Stimulated activated CD4-positive, alpha-beta T cell treated with anti-CD3 and anti-CD28 coated beads, Interleukin-4, amount 100 ng/mL, for 1 hour (primary cell): ENCODE results near the gene RSPH1.

Experiments
- DNase-seq: peaks from one replicate; pipeline ENCODE4 v3.0.0-alpha.2; 2020

The RSPH1 gene

DNA sequence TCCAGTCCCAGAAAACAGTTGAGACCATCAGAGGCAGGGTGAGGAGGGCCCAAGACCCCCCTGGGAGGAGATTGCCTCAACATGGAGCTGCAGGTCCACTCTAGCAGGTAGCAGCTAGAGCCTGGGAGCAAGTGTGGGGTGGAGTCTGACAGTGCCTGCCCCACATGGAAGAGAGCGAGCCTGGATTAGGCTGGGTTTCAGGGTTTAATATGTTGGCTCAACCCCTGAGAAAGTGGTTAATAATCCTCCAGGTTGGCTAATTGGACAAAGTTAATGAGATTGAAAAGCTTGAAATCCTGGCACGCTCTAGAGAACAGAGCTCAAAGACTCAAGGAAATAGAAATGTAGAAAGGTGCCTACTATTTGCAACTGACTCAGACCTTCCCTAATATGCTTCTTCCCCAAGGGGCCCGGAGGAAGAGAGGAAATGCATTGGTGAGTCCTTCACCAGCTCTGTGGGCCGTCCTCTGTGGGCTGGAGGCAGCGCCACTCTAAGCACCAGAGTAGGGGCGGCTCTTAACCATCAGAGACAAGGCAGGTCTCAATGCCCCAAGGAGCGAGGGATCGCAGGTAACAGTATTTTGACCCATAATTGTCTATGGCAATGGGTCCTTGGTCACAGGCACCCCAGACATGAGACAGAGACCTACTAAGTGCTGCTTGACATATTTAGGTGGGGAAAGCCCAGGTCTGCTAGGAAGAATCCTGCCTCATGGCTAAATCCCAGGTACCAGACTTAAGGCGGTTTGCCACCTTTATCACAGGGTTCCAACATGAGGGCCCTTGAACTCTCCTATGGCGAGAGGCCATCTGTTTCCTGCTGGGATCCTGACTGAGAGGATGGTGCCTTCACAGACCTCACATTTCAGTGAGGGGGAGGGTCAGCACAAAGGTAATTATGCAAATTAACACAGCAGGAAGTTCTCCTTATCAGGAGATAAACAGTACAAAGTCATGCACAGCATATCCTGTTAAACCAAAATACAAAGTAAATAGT lies 33.8 kb downstream of the RSPH1 start:
- no peak for DNase-seq

DNA sequence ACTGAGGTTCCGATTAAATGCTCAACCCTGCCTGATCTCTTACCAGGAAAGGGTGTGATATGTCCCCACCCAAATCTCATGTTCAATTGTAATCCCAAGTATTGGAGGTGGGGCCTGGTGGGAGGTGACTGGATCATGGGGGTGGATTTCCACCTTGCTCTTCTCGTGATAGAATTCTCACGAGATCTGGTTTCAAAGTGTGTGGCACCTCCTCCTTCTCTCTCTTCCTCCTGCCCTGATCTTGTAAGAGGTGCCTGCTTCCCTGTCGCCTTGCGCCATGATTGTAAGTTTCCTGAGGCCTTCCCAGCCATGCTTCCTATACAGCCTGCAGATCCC lies 34.9 kb downstream of the RSPH1 start:
- DNase-seq: no peak

DNA sequence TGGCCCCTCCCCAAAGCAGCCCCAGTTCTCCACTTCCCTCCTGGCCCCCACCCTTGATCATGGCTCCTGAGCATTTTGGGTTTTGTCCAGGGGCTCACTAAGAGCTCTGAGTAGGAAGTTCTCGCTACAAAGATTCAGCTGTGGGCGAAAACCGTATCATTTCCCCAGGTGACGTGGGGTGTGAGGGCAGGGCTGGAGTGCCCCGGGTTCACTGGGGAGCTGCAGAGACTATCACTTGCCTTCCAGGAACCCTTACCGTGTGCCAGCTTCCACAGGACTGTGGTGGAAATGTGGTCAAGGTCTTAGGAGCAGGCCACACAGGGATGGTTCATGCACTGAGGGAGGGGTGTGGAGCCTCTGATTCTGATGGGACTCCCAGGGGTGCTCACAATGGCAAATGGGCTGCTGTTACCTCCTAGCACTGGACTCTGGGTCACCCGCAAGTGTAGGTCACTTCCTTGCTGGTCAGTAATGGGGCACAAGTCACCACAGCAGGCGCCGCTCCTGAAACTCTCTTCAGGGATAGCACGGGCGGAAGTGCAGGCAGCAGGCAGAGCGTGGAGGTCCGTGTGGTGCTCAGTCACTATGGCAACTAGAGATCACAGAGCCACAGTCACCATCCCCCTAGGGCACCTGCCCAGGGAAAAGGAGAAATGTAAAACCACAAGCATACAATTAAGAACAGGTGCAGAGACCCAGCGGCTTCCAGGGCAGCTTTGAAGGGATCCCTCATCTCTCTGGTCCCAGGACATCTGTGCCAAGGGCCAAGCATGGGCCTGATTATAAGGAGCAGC lies 35.4 kb downstream of the RSPH1 start:
- DNase-seq: peak; percentile 31

DNA sequence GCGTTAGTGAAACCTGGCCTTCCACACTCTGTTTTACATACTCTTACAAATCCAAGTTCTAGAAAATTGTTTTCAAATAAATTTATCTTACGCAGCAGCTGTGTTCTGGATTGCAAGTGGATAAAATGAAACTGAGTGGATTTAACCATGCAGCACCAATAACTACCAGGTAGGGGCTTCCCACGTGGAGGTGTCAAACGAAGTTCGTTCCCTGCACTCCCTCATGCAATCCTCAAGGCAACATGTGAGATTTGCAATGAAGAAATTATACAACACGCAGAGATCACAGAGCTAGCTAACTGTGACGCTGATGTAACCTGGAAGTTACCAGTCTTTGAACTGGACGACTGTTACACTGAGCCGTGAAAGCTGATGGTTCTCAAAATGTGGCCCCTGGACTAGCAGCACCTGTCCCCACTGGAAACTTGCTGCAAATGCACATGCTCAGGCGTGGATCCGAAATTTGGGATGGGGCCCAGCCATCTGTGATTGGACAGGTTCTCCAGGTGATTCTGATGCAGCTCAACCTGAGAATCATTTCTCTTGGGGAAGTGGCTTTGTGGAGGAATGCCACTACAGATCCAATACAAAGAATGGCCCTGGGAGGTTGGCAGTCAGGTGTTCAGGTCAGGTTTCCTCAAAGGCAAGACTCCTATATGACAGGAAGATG lies 36.3 kb downstream of the RSPH1 start:
- DNase-seq: no peak

DNA sequence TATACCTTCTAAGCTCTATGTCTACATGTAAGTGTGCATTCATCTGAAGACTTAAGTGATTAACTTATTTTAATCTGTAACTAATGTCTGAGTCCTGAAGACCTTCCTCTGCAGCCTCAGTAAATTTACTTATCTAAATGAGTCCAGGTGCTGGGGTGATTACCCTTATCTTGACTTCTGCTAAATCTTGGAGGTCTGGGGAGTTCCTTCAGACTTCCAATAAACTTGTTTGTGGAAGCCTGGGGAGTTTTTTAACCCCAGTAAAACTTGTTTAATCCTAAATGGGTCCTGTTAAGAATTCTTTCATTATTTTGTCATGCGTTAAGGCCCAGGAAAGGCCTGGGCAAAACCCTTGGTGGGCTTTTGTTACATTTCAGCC lies 37.0 kb downstream of the RSPH1 start:
- no peak for DNase-seq

DNA sequence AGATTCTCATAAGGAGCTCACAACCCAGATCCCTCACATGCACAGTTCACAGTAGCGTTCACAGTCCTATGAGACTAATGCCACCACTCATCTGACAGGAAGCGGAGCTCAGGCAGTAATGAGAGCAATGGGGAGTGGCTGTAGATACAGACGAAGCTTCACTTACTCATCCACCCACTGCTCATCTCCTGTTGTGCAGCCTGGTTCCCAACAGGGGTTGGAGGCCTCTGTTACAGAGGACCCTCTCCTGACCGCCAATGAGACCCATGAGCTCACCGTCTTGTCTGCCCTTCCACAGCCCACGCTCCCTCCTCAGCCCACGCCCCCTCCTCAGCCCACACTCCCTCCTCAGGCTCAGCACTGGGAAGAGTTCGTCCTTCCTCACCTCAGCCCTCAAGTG lies 39.6 kb downstream of the RSPH1 start:
- peak; percentile 33 for DNase-seq

DNA sequence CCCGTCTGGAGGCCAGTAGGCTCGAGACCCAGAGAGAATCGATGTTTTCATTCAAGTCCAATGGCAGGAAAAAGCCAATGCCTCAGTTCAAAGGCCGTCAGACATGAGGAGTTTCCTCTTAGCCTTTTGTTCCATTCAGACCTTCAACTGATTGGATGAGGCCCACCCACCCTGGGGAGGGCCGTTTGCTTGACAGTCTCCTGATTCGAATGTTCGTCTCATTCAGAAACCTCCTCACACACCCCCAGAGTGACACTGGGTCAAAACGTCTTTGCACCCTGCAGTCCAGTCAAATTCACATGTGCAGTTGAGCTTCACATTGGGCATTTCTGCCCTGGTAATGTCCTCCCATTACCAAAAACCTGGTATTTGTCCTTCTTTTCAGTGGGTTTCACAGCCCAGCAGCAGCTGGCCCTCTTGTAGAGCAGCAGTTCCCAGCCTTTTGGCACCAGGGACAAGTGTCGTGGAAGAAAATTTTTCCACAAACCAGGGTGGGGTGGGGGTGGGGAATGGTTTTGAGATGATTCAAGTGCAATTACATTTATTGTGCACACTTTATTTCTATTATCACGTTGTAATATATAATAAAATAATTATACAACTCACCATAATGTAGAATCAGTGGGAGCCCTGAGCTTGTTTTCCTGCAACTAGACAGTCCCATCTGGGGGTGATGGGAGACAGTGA lies 40.1 kb downstream of the RSPH1 start:
- no peak for DNase-seq

DNA sequence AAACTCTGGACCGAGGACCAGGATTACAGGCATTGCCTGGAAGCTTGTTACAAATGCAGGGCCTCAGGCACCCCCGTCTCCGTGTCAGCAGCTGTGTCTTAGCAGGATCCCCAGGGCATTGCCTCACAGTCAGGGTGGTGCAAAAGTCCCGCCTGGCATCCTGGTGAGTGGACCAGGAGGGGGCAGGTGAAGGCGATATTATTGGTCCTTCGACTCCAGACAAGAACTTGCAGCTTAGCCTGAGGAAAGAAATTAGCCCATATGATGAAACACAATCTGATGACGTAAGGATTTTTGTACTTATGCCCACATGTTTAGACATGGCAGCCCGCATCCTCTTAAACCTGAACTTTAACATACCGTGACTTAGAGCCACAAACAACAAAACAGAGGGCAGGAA lies 40.8 kb downstream of the RSPH1 start:
- DNase-seq: no peak

DNA sequence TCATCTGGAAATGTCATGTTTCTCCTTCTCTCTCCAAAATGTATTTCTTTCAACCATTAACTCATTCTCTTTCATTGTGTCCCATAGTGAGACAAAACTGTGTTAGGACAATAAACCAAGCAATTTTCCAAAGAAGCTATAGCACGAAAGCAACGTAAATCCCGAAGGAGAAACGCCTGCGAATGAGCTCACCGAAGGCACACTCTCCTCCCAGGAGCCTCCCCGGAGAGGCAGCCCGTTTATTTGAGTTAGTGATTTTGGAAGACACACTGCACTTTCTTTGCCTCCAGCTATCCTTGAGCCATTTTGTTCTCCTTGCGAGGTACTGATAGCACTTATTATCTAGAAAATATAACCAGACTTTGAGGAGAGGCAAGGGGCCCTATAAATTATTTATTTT lies 41.2 kb downstream of the RSPH1 start:
- no peak for DNase-seq

DNA sequence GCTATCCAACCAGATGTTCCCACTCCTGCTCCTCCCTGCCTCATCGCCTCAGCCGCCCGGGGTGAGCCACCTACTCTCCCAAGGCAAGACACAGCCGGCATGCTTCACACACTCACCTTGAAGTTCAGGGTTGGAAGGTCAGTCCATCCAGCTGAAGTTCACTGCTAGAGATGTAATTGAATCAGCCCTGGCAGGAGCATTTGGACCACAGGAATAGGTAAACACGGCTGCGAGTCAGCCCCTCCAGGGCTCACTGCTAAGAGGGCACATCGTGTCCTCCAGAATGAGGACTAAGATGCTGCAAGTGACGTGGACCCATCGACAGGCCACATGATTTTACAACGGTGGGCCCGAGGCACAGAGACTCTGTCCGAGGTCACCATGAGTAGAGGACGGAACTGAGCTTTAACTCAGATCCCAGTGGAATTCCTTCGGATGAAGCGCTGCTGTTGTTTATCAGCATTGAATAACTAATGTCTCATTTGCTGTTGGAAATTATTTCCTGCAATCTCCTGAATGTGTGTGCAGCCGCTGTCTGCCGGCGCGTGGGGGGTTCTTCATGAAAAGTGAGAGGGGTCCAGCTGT lies 41.9 kb downstream of the RSPH1 start:
- DNase-seq: no peak

DNA sequence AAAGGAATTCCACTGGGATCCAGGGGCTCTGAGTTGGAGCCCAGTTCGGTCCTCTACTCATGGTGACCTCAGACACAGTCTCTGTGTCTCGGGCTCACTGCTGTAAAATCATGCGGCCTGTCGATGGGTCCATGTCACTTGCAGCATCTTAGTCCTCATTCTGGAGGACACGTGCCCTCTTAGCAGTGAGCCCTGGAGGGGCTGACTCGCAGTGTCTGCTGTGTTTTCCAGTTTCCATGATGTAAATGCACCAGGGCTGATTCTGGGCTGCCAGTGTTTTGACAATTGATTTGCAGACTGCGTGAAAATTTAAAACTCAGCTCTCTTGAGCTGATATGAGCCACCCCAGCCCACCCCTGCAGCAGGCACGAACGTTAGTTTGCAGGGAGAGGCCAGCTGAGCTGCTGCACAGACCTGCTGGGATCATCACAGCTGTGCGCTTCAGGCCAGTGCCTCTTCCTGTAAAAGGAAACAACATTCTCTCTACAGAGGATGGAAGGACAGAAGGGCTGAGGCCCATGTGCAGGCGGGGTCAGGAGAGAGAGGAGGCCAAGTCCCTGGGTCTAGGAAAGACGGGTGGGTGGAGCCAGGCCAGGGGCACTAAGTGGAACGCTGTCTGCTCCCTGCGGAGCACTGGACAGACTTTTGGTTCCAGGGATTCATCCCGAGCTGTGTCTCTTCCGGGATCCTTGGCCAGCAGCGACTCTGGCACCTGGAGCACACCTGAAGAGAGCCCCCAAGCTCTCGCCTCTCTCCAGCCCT lies 42.6 kb downstream of the RSPH1 start:
- DNase-seq: no peak

DNA sequence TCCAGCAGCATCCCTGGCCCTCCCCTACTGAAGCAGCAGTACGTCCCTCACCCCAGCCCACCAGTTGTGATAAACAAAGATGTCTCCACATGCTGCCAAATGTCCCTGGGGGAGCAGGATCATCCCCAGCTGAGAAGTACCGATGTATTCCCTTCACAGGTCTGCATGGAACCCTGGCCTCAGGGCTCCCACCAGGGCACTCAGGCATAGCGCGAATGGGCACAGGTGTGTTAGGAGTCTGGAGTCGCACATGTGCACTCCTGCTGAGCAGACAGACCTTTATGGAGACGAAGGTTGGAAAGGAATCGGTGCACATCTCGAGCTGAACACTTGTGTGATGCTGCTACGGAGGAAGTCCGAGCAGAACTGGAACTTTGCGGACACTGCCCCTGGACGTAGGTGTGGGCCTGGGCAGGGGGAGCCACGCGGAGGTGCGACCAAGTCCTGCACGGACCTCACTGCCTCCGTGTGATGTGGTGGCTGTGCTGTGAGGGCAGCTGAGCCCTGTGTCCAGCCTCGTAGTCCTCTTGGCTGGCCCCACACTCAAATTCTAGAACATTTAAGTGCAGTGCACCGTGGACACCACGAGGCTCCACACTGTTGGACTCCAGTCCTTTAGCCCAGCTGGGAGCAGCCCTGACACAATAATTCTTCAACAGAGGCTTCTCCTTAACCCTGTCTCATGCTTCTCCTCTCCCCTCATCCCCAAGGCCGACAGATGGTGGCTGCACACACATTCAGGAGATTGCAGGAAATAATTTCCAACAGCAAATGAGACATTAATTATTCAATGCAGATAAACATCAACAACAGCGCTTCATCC lies 43.4 kb downstream of the RSPH1 start:
- DNase-seq: no peak

DNA sequence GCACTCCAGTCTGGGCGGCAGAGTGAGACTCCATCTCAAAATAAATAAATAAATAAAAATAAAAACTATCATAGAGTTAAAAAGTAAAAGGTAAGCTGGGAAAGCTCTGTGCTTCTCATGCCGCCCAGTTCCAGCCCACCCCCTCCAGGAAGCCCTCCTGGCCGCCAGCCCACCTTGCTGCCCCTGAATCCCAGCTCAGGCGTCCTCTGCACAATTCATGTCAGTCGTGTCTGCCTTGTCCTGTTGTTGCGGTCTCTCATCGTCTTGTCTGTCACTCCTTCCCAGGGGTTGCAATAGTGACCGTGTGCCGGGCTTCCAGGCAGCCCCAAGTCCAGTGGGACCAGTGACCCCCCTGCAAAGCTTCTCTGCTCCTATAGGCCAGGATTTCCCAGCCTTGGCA lies 44.1 kb downstream of the RSPH1 start:
- DNase-seq: no peak

DNA sequence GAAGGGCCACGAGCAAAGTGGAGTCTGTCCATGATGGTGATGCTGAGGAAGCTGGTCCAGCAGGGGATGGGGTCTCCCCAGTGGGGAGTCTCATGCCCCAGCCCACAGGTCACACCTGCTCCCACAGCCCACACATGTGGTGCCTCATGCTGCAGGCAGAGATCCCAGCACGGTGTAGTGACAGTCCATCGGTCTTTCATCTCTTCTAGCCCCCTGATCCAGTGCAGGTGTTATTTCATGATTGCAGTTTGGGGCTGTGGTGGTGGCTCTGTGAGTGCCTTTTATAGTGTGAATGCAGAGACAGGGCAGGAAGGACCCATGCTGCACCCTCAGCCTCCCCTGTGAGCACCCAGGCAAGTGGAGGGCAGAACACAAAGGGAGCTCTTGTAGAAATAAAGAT lies 47.3 kb downstream of the RSPH1 start:
- no peak for DNase-seq

DNA sequence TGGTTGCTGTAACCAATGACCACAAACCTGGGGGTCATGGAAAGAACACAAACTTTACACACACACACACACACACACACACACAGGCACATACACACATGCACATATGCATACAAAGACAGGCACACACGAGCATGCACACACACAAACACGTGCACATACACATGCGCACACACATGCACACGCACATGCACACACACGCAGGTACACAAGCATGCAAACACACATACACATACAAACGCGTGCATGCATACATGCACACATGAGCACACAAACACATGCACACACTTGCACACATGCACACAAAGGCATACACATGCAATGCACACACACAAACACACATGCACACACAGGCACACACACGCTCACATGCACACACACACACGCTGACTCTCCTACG lies 48.3 kb downstream of the RSPH1 start:
- no peak for DNase-seq

DNA sequence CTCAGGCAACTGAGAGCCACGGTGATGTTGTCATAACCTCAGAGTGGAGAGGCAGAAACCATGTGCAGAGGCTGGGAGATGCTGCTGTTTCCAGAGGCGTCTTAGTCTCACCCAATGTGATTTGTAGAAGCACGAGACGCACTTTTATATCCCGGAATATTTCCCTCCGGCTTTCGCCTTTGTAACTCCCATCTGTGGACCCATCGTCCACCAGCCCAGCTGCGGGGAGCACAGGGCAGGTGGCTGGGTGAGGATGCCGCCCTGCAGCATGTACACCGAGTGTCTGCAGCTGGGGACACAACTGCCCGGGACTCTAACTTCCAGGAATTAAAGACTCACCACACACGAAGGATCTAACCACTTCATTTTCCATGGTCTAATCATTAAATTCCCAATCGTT lies 48.8 kb downstream of the RSPH1 start:
- DNase-seq: no peak

DNA sequence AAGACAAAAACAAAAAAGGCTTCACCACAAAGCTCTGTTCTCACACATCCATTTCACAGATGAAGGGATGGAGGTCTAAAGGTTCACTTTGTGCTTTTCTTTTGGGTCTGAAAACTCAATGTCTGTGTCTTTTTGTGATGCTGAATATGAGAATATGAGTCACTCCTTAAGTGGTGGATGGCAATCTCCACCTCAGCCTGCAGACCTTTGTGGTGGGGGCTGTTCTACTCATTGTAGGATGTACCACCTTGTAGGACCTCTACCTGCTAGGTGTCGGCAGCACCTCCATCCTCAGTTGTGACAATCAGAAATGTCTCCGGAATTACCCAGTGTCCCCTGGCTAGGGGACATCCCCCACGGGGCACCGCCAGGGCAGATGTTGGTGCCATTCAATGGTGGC lies 49.5 kb downstream of the RSPH1 start:
- no peak for DNase-seq

DNA sequence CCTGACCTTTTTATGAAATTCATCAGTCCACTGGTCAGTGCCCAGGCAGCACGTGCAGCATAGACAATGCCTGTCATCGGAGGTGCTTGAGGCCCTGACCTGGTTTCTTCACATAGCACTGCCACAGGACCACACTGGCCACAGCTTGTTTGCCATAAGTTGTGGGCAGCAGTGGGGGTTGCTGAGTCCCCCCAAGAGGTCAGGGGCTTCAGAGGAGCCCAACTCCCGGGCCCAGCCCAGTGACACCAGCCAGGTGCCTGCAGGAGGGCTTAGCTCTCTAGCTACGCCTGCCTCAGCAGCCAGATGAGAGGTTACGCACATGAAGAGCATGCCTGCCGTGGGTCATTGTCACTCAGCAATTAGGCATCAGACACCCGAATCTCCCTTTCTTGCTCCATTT lies 50.7 kb downstream of the RSPH1 start:
- DNase-seq: no peak

DNA sequence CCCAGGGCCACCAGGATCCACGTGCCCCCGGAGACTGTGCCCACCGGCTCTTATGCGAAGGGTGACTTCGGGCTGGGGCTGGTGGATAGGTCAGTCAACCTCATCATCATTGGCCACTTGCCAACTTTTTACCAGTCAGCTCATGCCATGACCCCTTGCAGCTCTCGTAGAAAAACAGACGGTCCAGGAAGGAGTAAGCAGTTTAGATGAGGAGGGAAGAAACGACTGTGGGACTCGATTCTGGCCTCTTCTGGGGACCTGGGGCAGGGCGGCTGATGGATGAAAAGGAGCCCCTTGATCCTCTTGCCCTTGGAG lies 51.3 kb downstream of the RSPH1 start:
- DNase-seq: no peak

DNA sequence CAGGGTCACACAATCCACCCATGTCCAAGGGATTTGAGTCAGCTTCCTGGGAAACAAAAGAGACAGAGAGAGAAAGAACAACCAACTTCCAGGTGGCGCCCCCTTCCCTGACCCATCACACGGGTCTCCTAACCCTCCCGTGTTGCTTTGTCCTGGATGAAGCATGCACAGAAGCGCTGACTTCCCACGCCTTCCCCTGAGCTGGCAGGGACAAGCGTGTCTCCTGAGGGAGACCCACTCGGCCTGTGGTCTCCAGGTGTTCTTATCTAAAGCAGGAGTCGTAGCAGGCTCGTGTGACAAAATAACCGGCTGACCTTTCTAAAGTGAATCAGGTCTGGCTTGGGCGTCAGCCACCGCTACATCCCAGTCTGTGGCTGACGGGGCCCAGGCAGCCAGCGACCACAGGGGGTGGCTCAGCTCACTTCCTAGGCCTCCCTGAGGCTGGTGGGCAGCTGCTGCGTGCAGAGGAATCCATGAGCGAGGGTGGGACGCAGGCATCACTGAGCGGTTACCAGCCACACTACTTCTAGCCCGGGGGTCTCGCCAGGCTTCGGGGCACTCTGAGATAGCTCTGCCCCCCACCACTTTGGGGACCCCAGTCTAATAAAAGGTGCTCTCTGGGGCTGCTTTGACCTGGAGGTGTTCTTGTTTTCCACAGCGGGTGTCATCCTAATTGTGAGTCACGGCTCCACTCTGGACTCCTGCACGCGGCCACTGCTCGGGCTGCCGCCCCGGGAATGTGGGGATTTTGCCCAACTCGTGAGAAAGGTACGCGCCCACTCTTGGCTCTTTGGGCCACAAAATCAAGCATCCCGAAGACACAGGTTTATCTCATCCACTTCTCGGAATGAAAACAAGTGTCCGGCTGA lies 51.9 kb downstream of the RSPH1 start:
- no peak for DNase-seq
